ENCODE data around the gene ELANE.

Gene ELANE

DNA sequence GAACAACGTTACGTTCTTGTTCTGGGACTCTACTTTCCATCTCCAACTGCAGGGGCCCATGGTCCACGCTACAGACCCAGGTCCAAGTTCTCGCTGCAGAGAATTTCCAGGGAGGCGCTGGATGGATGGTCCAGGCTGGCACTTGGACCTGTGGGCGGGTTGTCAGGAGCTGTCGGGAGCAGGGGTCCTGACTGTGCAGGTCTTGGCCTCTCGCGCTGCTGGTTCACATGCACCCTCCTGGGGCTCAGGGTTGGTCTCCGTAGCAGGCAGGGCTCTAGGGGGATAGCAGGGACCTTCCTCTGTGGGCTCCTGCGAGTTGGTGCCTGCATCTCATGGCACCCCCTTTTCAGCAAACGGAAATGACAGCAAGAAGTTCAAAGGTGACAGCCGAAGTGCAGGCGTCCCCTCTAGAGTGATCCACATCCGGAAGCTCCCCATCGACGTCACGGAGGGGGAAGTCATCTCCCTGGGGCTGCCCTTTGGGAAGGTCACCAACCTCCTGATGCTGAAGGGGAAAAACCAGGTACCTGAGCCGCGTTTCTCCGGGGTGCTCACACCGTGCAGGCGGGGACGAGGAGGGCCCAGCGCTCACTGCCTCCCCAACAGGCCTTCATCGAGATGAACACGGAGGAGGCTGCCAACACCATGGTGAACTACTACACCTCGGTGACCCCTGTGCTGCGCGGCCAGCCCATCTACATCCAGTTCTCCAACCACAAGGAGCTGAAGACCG, 48.3 kb upstream of the ELANE start:
- H3F3A ChIP-seq (ENCODE audit: insufficient read depth, low read length), result no peaks in the 10 kb centered on the region
- H2AFZ ChIP-seq (ENCODE audit: low read length), result no peak overlapping the region

GRCh38 chr19:804419-805165, 47.5 kb upstream of the ELANE start:
- Histone ChIP-seq H3K4me3 (ENCODE audit: low read depth, low read length, poor library complexity, severe bottlenecking) (no peak overlapping the region), H4K20me1 (ENCODE audit: insufficient read depth, low read length) (no peaks in the 10 kb centered on the region), H3K9me2 (ENCODE audit: low read depth, low read length) (no peaks in the 10 kb centered on the region), H2AFZ (ENCODE audit: low read length) (no peak overlapping the region), H3K9ac (ENCODE audit: low read length) (no peak overlapping the region), H3K4me1 (ENCODE audit: insufficient read depth, low read length, severe bottlenecking) (peaks cover 17% of the 10 kb centered on the region), H3F3A (ENCODE audit: insufficient read depth, low read length) (no peaks in the 10 kb centered on the region), H3K9me3 (ENCODE audit: low read length) (no peaks in the 10 kb centered on the region), H3K79me2 (ENCODE audit: insufficient read depth, low read length) (peaks cover 40% of the 10 kb centered on the region), H3K4me2 (ENCODE audit: low read length) (no peak overlapping the region), H3K27ac (ENCODE audit: low read depth, low read length, poor library complexity, severe bottlenecking) (no peak overlapping the region), H3K27me3 (ENCODE audit: insufficient read depth, low read length) (no peaks in the 10 kb centered on the region), H3K36me3 (ENCODE audit: insufficient read depth, low read length) (peaks cover 99% of the 10 kb centered on the region)
- TF ChIP-seq, protein P1, sequence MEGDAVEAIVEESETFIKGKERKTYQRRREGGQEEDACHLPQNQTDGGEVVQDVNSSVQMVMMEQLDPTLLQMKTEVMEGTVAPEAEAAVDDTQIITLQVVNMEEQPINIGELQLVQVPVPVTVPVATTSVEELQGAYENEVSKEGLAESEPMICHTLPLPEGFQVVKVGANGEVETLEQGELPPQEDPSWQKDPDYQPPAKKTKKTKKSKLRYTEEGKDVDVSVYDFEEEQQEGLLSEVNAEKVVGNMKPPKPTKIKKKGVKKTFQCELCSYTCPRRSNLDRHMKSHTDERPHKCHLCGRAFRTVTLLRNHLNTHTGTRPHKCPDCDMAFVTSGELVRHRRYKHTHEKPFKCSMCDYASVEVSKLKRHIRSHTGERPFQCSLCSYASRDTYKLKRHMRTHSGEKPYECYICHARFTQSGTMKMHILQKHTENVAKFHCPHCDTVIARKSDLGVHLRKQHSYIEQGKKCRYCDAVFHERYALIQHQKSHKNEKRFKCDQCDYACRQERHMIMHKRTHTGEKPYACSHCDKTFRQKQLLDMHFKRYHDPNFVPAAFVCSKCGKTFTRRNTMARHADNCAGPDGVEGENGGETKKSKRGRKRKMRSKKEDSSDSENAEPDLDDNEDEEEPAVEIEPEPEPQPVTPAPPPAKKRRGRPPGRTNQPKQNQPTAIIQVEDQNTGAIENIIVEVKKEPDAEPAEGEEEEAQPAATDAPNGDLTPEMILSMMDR (IDR thresholded peaks at IDR 0.05; ENCODE audit: low read length), result no peak
- no peak for TF ChIP-seq EZH2 (IDR thresholded peaks at IDR 0.05; ENCODE audit: borderline replicate concordance, low read length)

More for the DNA sequence above, 48.3 kb upstream of the ELANE start:
- Histone ChIP-seq H3K4me1 (ENCODE audit: insufficient read depth, low read length, severe bottlenecking) (peaks cover 25% of the 10 kb centered on the region), H3K9ac (ENCODE audit: low read length) (no peak overlapping the region), H3K4me3 (ENCODE audit: low read depth, low read length, poor library complexity, severe bottlenecking) (no peak overlapping the region), H4K20me1 (ENCODE audit: insufficient read depth, low read length) (no peaks in the 10 kb centered on the region), H3K36me3 (ENCODE audit: insufficient read depth, low read length) (peaks cover 100% of the 10 kb centered on the region), H3K79me2 (ENCODE audit: insufficient read depth, low read length) (peaks cover 47% of the 10 kb centered on the region), H3K27ac (ENCODE audit: low read depth, low read length, poor library complexity, severe bottlenecking) (no peak overlapping the region), H3K27me3 (ENCODE audit: insufficient read depth, low read length) (no peaks in the 10 kb centered on the region), H3K9me2 (ENCODE audit: low read depth, low read length) (no peaks in the 10 kb centered on the region), H3K4me2 (ENCODE audit: low read length) (no peak overlapping the region), H3K9me3 (ENCODE audit: low read length) (no peaks in the 10 kb centered on the region)
- TF ChIP-seq, protein P1 (IDR thresholded peaks at IDR 0.05; ENCODE audit: low read length), result no peak
- no peak for TF ChIP-seq EZH2 (IDR thresholded peaks at IDR 0.05; ENCODE audit: borderline replicate concordance, low read length)

- H3K9ac ChIP-seq (ENCODE audit: low read length), result no peak overlapping the region
- H3K4me3 ChIP-seq (ENCODE audit: low read depth, low read length, poor library complexity, severe bottlenecking), result no peak overlapping the region
- TF ChIP-seq EZH2 (IDR thresholded peaks at IDR 0.05; ENCODE audit: borderline replicate concordance, low read length), result no peak
- TF ChIP-seq, protein P1 (IDR thresholded peaks at IDR 0.05; ENCODE audit: low read length), result no peak
- H3K79me2 ChIP-seq (ENCODE audit: insufficient read depth, low read length), result peaks cover 34% of the 10 kb centered on the region
- peaks cover 99% of the 10 kb centered on the region for H3K36me3 ChIP-seq (ENCODE audit: insufficient read depth, low read length)
- H3K4me2 ChIP-seq (ENCODE audit: low read length), result no peak overlapping the region
- no peaks in the 10 kb centered on the region for H4K20me1 ChIP-seq (ENCODE audit: insufficient read depth, low read length)
- no peak overlapping the region for H2AFZ ChIP-seq (ENCODE audit: low read length)
- H3K9me3 ChIP-seq (ENCODE audit: low read length), result no peaks in the 10 kb centered on the region
- H3K27me3 ChIP-seq (ENCODE audit: insufficient read depth, low read length), result no peaks in the 10 kb centered on the region
- no peak overlapping the region for H3K27ac ChIP-seq (ENCODE audit: low read depth, low read length, poor library complexity, severe bottlenecking)
- peaks cover 12% of the 10 kb centered on the region for H3K4me1 ChIP-seq (ENCODE audit: insufficient read depth, low read length, severe bottlenecking)
- H3F3A ChIP-seq (ENCODE audit: insufficient read depth, low read length), result no peaks in the 10 kb centered on the region
- no peaks in the 10 kb centered on the region for H3K9me2 ChIP-seq (ENCODE audit: low read depth, low read length)
These were observed 46.9 kb upstream of the ELANE start for GRCh38 chr19:805166-805551.
